H1 (cell line): ENCODE data around the gene ACP2. TPM values are rescaled to one million over a fixed set of nuclear protein-coding genes. Genes with fewer than 3 reads are reported as not detected.
A peak's percentile ranks its signal among the peaks of the same experiment; 100 is the strongest.

ENCODE experiments used
- ASH2L ChIP-seq: fragments of 200-600, 300-600 bp; sonication (generic); IDR thresholded peaks from one replicate; pipeline ENCODE4 v1.7.1; 2017; ENCODE audit warnings: low read length
- CREB1 ChIP-seq: IDR thresholded peaks from 2 replicates; pipeline ENCODE4 v1.6.1; 2012; ENCODE audit warnings: inconsistent platforms
- KDM4A ChIP-seq: IDR thresholded peaks from one replicate; pipeline ENCODE4 v1.7.1; 2012; ENCODE audit warnings: low read depth, mild to moderate bottlenecking, moderate library complexity, low read length, inconsistent platforms; ENCODE audit not compliant: severe bottlenecking
- KDM5A ChIP-seq: fragments of 200-600 bp; IDR thresholded peaks from 2 replicates; pipeline ENCODE4 v1.7.1; 2012; ENCODE audit warnings: mild to moderate bottlenecking, low read length, inconsistent platforms, mixed read lengths
- SRF ChIP-seq: IDR thresholded peaks from 2 replicates; pipeline ENCODE4 v1.6.1; 2011; ENCODE audit warnings: mild to moderate bottlenecking, low read depth, low read length, moderate library complexity
- YY1 ChIP-seq: IDR thresholded peaks from 2 replicates; pipeline ENCODE4 v1.6.1; 2011; ENCODE audit warnings: low read depth, mild to moderate bottlenecking, low read length
- polyA plus RNA-seq, 7 experiments: library from polyadenylated mRNA; depleted of rRNA in 3 of 7; stranded (reverse) in 5 of 7; unstranded in 2 of 7; fragments of >200 nt in 5 of 7; fragments of 200-250 nt in 2 of 7; gene quantifications; 1 replicate in 5 of 7; 2 replicates in 1 of 7; 4 replicates in 1 of 7; pipeline versions ENCODE4 v1.2.1 to v1.2.3, GENCODE V29; 2011 to 2013; ENCODE audit warnings: missing spikeins in 2 of 7, mixed read lengths in 2 of 7
- total RNA-seq: library from RNA; stranded (reverse); fragmentation: NEBNext Ultra II Directional; extraction: Animal tissue kit (Norgen Biotek cat#: 25700); gene quantifications from 2 replicates; pipeline ENCODE4 v1.2.1, GENCODE V29; 2021
- TF ChIP-seq, protein P1 (sequence below): fragments of 300-600 bp; sonication (generic); IDR thresholded peaks from 2 replicates; pipeline ENCODE4 v1.7.1; 2012; ENCODE audit warnings: low read length, moderate library complexity, mild to moderate bottlenecking, inconsistent platforms; ENCODE audit not compliant: insufficient replicate concordance
- TF ChIP-seq, protein P2 (sequence below), 3 experiments: IDR thresholded peaks; 1 replicate in 2 of 3; 2 replicates in 1 of 3; pipeline versions ENCODE4 v1.5.1 to v1.6.1; 2011; ENCODE audit warnings: low read length in 3 of 3, mild to moderate bottlenecking in 3 of 3, inconsistent platforms in 2 of 3, low read depth in 1 of 3, moderate library complexity in 1 of 3; ENCODE audit not compliant: insufficient read depth in 1 of 3; ENCODE audit errors: control extremely low read depth in 1 of 3

ACP2 gene
- total and polyA plus RNA-seq, 2 of the 8 experiments (the other 6 are each of a cell fraction or from before 2014, with no cell fraction given): 17.8 to 19.8 TPM

DNA sequence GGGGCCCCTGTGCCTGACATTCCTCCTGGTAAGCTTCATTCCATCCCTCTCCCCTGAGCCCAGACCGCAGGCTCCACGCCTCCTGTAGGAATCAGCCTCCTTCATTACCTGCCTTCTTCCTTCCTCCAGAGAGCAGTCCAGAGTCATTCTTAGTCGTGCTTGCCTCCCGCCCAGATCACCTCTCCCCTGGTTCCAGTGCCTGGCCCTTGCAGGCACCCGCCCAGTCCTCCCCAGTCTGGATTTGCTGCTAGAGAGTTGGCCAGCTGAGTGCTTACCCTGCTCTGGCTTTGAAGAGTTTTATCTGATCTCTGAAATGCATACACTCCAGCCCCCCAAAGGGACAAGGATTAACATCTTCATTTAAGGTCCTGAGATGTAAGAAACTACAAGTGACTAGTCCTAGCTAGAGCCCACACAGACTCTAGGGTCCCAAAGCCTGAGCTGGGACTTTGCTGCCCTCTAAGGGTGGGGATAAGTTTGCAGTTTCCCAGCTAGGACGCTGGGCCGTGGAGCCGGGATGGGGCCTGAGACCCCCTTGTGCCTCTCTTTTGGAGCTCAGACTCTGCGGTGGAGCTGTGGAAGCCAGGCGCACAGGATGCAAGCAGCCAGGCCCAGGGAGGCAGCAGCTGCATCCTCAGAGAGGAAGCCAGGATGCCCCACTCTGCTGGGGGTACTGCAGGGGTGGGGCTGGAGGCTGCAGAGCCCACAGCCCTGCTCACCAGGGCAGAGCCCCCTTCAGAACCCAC lies 10.8 kb upstream of the ACP2 start (continued):
- TF ChIP-seq KDM5A (no peak), ASH2L (no peak), CREB1 (no peak), SRF (no peak), KDM4A (no peak), YY1 (0 out of 2 replicates have a peak, but pooled peaks have one; percentile 22)
- TF ChIP-seq, protein P1, sequence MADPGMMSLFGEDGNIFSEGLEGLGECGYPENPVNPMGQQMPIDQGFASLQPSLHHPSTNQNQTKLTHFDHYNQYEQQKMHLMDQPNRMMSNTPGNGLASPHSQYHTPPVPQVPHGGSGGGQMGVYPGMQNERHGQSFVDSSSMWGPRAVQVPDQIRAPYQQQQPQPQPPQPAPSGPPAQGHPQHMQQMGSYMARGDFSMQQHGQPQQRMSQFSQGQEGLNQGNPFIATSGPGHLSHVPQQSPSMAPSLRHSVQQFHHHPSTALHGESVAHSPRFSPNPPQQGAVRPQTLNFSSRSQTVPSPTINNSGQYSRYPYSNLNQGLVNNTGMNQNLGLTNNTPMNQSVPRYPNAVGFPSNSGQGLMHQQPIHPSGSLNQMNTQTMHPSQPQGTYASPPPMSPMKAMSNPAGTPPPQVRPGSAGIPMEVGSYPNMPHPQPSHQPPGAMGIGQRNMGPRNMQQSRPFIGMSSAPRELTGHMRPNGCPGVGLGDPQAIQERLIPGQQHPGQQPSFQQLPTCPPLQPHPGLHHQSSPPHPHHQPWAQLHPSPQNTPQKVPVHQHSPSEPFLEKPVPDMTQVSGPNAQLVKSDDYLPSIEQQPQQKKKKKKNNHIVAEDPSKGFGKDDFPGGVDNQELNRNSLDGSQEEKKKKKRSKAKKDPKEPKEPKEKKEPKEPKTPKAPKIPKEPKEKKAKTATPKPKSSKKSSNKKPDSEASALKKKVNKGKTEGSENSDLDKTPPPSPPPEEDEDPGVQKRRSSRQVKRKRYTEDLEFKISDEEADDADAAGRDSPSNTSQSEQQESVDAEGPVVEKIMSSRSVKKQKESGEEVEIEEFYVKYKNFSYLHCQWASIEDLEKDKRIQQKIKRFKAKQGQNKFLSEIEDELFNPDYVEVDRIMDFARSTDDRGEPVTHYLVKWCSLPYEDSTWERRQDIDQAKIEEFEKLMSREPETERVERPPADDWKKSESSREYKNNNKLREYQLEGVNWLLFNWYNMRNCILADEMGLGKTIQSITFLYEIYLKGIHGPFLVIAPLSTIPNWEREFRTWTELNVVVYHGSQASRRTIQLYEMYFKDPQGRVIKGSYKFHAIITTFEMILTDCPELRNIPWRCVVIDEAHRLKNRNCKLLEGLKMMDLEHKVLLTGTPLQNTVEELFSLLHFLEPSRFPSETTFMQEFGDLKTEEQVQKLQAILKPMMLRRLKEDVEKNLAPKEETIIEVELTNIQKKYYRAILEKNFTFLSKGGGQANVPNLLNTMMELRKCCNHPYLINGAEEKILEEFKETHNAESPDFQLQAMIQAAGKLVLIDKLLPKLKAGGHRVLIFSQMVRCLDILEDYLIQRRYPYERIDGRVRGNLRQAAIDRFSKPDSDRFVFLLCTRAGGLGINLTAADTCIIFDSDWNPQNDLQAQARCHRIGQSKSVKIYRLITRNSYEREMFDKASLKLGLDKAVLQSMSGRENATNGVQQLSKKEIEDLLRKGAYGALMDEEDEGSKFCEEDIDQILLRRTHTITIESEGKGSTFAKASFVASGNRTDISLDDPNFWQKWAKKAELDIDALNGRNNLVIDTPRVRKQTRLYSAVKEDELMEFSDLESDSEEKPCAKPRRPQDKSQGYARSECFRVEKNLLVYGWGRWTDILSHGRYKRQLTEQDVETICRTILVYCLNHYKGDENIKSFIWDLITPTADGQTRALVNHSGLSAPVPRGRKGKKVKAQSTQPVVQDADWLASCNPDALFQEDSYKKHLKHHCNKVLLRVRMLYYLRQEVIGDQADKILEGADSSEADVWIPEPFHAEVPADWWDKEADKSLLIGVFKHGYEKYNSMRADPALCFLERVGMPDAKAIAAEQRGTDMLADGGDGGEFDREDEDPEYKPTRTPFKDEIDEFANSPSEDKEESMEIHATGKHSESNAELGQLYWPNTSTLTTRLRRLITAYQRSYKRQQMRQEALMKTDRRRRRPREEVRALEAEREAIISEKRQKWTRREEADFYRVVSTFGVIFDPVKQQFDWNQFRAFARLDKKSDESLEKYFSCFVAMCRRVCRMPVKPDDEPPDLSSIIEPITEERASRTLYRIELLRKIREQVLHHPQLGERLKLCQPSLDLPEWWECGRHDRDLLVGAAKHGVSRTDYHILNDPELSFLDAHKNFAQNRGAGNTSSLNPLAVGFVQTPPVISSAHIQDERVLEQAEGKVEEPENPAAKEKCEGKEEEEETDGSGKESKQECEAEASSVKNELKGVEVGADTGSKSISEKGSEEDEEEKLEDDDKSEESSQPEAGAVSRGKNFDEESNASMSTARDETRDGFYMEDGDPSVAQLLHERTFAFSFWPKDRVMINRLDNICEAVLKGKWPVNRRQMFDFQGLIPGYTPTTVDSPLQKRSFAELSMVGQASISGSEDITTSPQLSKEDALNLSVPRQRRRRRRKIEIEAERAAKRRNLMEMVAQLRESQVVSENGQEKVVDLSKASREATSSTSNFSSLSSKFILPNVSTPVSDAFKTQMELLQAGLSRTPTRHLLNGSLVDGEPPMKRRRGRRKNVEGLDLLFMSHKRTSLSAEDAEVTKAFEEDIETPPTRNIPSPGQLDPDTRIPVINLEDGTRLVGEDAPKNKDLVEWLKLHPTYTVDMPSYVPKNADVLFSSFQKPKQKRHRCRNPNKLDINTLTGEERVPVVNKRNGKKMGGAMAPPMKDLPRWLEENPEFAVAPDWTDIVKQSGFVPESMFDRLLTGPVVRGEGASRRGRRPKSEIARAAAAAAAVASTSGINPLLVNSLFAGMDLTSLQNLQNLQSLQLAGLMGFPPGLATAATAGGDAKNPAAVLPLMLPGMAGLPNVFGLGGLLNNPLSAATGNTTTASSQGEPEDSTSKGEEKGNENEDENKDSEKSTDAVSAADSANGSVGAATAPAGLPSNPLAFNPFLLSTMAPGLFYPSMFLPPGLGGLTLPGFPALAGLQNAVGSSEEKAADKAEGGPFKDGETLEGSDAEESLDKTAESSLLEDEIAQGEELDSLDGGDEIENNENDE: no peak
- TF ChIP-seq, protein P2, sequence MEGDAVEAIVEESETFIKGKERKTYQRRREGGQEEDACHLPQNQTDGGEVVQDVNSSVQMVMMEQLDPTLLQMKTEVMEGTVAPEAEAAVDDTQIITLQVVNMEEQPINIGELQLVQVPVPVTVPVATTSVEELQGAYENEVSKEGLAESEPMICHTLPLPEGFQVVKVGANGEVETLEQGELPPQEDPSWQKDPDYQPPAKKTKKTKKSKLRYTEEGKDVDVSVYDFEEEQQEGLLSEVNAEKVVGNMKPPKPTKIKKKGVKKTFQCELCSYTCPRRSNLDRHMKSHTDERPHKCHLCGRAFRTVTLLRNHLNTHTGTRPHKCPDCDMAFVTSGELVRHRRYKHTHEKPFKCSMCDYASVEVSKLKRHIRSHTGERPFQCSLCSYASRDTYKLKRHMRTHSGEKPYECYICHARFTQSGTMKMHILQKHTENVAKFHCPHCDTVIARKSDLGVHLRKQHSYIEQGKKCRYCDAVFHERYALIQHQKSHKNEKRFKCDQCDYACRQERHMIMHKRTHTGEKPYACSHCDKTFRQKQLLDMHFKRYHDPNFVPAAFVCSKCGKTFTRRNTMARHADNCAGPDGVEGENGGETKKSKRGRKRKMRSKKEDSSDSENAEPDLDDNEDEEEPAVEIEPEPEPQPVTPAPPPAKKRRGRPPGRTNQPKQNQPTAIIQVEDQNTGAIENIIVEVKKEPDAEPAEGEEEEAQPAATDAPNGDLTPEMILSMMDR (IDR thresholded peaks at IDR 0.05; ENCODE audit: control extremely low read depth in 1 of 3, insufficient read depth in 1 of 3, low read depth in 1 of 3, low read length in 3 of 3): peak; percentile 70 to 80 (median 74)
